K562 (cell line): ENCODE measurements around the gene ARHGAP42.

Source experiments
- CTCF ChIP-seq, 3 experiments: IDR thresholded peaks in 2 of 3; conservative IDR thresholded peaks in 1 of 3; 2 replicates each; pipeline ENCODE4 v1.5.1; 2011 to 2012; ENCODE audit warnings: low read length in 3 of 3, mild to moderate bottlenecking in 3 of 3, control low read depth in 2 of 3, improper control_type of control experiment in 1 of 3, inconsistent platforms in 1 of 3, low read depth in 1 of 3, mixed read lengths in 1 of 3, moderate library complexity in 1 of 3; ENCODE audit not compliant: insufficient read depth in 2 of 3
- MEF2A ChIP-seq: IDR thresholded peaks from 2 replicates; pipeline ENCODE4 v1.6.1; 2011; ENCODE audit warnings: low read depth, mild to moderate bottlenecking, low read length, moderate library complexity; ENCODE audit not compliant: control insufficient read depth
- MTA2 ChIP-seq: fragments of 450-650 bp; IDR thresholded peaks from 2 replicates; pipeline ENCODE4 v1.6.1; 2016; ENCODE audit warnings: low read depth
- POLR2AphosphoS5 ChIP-seq: IDR thresholded peaks from 2 replicates; pipeline ENCODE4 v1.6.1; 2011; ENCODE audit warnings: mild to moderate bottlenecking, low read depth, low read length, moderate library complexity; ENCODE audit not compliant: control insufficient read depth, insufficient read depth
- RERE ChIP-seq: sonication (generic); formaldehyde crosslinking; IDR thresholded peaks from 2 replicates; pipeline ENCODE4 v1.8.0; 2023; ENCODE audit warnings: missing genetic modification reagents, mild to moderate bottlenecking, borderline replicate concordance
- SPI1 ChIP-seq: IDR thresholded peaks from 2 replicates; pipeline ENCODE4 v1.6.1; 2011; ENCODE audit warnings: low read depth, low read length, control low read depth, borderline replicate concordance
- ZC3H11A ChIP-seq: IDR thresholded peaks from 2 replicates; pipeline ENCODE4 v1.6.1; 2012; ENCODE audit warnings: low read depth, low read length, improper control_type of control experiment
- ZNF354B ChIP-seq: fragments of 250-450 bp; sonication (Bioruptor Pico); IDR thresholded peaks from 2 replicates; pipeline ENCODE4 v1.4.0; 2020
- ZNF586 ChIP-seq: fragments of 450-650 bp; formaldehyde crosslinking; conservative IDR thresholded peaks from 2 replicates; pipeline ENCODE4 v1.4.0; 2020; ENCODE audit warnings: mild to moderate bottlenecking, moderate library complexity

DNA sequence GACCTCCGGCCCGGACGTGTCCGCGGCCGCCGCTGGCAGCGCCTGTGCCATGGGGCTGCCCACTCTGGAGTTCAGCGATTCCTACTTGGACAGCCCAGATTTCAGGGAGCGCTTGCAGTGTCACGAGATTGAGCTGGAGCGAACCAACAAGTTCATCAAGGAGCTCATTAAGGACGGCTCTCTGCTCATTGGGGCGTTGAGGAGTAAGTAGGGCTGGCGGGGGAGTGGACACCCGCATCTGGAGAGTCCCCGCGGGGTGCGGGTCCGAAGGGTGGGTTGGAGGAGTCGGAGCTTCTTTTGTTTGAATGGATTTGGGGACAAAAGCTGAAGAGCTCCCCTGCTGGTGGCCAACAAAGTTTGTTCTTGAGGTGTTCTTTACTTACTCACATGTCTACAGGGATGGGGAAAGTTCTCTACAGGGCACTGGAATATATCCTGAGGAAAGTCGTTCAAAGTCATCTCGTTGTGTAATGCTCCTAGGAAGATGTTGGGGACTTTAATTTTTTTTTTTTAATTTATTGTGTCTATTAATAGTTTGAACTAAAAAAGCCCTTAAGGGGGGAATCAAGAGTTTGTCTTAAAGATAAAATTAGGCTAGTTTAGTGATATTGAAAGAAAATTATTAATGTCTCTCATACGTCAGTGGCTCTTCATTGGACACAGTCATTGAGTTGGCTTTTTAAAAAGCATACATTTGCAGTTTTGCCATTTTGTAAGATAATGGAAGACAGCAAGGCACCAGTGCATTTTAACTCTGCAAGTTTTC lies 725 bp downstream of the ARHGAP42 start:
- TF ChIP-seq ZNF586 (CRISPR knock-in tag) (no peak), SPI1 (no peak), CTCF (IDR thresholded peaks at IDR 0.05 in 2 of 3, conservative IDR thresholded peaks at IDR 0.05 in 1 of 3; ENCODE audit: insufficient read depth in 2 of 3, low read depth in 1 of 3, low read length in 3 of 3) (peak; percentile 35 to 57 (median 55); a peak in 5 of 6 replicates), ZNF354B (CRISPR knock-in tag) (no peak), ZC3H11A (no peak), MEF2A (no peak), POLR2AphosphoS5 (no peak), RERE (CRISPR knock-in tag) (no peak), MTA2 (no peak)
